Measurements from ENCODE around the gene EPB41L2.

GRCh38 chr6:130937942-130938604 is 125.0 kb downstream of the EPB41L2 start:
- TF ChIP-seq SIN3A (IDR thresholded peaks at IDR 0.05; ENCODE audit: borderline replicate concordance, insufficient read depth, low read length): no peak
- TF ChIP-seq POLR2AphosphoS5 (IDR thresholded peaks at IDR 0.05; ENCODE audit: low read depth, low read length): no peak
